Measurements from ENCODE around the gene WBP2. TPM values are rescaled to one million over a fixed set of nuclear protein-coding genes. Genes with fewer than 3 reads are reported as not detected.
A peak's percentile ranks its signal among the peaks of the same experiment; 100 is the strongest.

Gene WBP2
- total and polyA plus RNA-seq, 2 of the 13 experiments (the other 11 are each of a cell fraction or from before 2014, with no cell fraction given) = 29.2 to 29.5 TPM

GRCh38 chr17:75876190-75876937 is 21.2 kb upstream of the WBP2 start (continued):
- TF ChIP-seq ESRRA (CRISPR knock-in tag; IDR thresholded peaks at IDR 0.05; ENCODE audit: low read depth) (peak; percentile 100), ZMYM3 (CRISPR knock-in tag; IDR thresholded peaks at IDR 0.05) (peak; percentile 86), SAP130 (CRISPR knock-in tag; IDR thresholded peaks at IDR 0.05; ENCODE audit: low read depth) (peak; percentile 93), SP5 (CRISPR knock-in tag; IDR thresholded peaks at IDR 0.05; ENCODE audit: borderline replicate concordance, low read depth) (peak; percentile 87), TAF1 (CRISPR knock-in tag; IDR thresholded peaks at IDR 0.05) (peak; percentile 93), MIXL1 (CRISPR knock-in tag; IDR thresholded peaks at IDR 0.05) (peak; percentile 95), MEF2D (CRISPR knock-in tag; IDR thresholded peaks at IDR 0.05) (peak; percentile 97), ZNF749 (CRISPR knock-in tag; IDR thresholded peaks at IDR 0.05; ENCODE audit: borderline replicate concordance) (0 out of 2 replicates have a peak, but pooled peaks have one; percentile 70), TCF12 (IDR thresholded peaks at IDR 0.05) (no peak), TCF12 (CRISPR knock-in tag; IDR thresholded peaks at IDR 0.05) (peak; percentile 83), HNRNPK (IDR thresholded peaks at IDR 0.05; ENCODE audit: low read depth, low read length, poor library complexity, severe bottlenecking) (no peak), ZNF329 (CRISPR knock-in tag; IDR thresholded peaks at IDR 0.05; ENCODE audit: low read depth) (peak; percentile 97), RORA (CRISPR knock-in tag; IDR thresholded peaks at IDR 0.05) (no peak), NFRKB (IDR thresholded peaks at IDR 0.05) (peak; percentile 27; the same call in 1 of the 2 replicates), ZNF143 (CRISPR knock-in tag; IDR thresholded peaks at IDR 0.05) (peak; percentile 76), ZFYVE20 (CRISPR knock-in tag; IDR thresholded peaks at IDR 0.05; ENCODE audit: borderline replicate concordance, low read depth) (0 out of 2 replicates have a peak, but pooled peaks have one; percentile 56), EED (CRISPR knock-in tag; IDR thresholded peaks at IDR 0.05) (no peak), ZNF468 (CRISPR knock-in tag; IDR thresholded peaks at IDR 0.05) (no peak), MIER2 (CRISPR knock-in tag; IDR thresholded peaks at IDR 0.05) (no peak), ETS1 (CRISPR knock-in tag; IDR thresholded peaks at IDR 0.05) (peak; percentile 30; the same call in 1 of the 2 replicates), TAF15 (IDR thresholded peaks at IDR 0.05; ENCODE audit: low read depth, low read length, poor library complexity, severe bottlenecking) (peak; percentile 42), FIP1L1 (IDR thresholded peaks at IDR 0.05; ENCODE audit: borderline replicate concordance, insufficient read depth, low read depth, low read length) (peak; percentile 90; the same call in 1 of the 2 replicates)
- TF ChIP-seq, protein P1, sequence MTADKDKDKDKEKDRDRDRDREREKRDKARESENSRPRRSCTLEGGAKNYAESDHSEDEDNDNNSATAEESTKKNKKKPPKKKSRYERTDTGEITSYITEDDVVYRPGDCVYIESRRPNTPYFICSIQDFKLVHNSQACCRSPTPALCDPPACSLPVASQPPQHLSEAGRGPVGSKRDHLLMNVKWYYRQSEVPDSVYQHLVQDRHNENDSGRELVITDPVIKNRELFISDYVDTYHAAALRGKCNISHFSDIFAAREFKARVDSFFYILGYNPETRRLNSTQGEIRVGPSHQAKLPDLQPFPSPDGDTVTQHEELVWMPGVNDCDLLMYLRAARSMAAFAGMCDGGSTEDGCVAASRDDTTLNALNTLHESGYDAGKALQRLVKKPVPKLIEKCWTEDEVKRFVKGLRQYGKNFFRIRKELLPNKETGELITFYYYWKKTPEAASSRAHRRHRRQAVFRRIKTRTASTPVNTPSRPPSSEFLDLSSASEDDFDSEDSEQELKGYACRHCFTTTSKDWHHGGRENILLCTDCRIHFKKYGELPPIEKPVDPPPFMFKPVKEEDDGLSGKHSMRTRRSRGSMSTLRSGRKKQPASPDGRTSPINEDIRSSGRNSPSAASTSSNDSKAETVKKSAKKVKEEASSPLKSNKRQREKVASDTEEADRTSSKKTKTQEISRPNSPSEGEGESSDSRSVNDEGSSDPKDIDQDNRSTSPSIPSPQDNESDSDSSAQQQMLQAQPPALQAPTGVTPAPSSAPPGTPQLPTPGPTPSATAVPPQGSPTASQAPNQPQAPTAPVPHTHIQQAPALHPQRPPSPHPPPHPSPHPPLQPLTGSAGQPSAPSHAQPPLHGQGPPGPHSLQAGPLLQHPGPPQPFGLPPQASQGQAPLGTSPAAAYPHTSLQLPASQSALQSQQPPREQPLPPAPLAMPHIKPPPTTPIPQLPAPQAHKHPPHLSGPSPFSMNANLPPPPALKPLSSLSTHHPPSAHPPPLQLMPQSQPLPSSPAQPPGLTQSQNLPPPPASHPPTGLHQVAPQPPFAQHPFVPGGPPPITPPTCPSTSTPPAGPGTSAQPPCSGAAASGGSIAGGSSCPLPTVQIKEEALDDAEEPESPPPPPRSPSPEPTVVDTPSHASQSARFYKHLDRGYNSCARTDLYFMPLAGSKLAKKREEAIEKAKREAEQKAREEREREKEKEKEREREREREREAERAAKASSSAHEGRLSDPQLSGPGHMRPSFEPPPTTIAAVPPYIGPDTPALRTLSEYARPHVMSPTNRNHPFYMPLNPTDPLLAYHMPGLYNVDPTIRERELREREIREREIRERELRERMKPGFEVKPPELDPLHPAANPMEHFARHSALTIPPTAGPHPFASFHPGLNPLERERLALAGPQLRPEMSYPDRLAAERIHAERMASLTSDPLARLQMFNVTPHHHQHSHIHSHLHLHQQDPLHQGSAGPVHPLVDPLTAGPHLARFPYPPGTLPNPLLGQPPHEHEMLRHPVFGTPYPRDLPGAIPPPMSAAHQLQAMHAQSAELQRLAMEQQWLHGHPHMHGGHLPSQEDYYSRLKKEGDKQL (CRISPR knock-in tag; IDR thresholded peaks at IDR 0.05; ENCODE audit: low read depth) = 0 out of 2 replicates have a peak, but pooled peaks have one; percentile 43

All from HepG2 (cell line).